Measurements from ENCODE around the gene FAM227B.
"Not testable (repeated sequence)": the region's sequence is repeated elsewhere in the genome, so short reads cannot be mapped to it uniquely, and the experiment has no call there.

Gene FAM227B, protein sequence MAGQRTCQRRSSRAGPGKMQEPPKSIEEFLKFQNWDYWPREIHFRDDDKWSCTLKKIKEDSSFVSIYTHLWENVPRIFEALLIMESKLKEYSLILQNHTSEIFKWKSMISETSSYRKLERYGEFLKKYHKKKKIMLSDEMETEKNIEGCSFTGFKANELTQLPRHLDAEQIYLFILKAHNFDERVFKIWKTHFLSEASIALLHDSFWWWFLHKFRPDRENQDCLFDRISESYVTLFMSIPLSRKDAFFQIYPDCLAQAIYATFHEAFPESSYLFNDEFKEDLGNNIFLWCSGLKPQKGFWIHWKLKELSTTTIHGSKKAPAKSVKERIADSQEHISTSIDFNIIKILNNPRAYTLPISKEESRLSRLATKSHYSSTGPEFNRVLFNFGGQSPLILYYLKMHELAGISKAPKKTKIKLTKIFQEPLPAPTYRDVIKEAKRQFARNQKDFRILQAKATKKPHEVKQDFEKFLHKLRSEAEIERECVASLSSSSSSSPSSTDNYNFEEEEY
- total RNA-seq, result 3.1 to 5.0 (median 4.5) reads per million in 3 donors

DNA sequence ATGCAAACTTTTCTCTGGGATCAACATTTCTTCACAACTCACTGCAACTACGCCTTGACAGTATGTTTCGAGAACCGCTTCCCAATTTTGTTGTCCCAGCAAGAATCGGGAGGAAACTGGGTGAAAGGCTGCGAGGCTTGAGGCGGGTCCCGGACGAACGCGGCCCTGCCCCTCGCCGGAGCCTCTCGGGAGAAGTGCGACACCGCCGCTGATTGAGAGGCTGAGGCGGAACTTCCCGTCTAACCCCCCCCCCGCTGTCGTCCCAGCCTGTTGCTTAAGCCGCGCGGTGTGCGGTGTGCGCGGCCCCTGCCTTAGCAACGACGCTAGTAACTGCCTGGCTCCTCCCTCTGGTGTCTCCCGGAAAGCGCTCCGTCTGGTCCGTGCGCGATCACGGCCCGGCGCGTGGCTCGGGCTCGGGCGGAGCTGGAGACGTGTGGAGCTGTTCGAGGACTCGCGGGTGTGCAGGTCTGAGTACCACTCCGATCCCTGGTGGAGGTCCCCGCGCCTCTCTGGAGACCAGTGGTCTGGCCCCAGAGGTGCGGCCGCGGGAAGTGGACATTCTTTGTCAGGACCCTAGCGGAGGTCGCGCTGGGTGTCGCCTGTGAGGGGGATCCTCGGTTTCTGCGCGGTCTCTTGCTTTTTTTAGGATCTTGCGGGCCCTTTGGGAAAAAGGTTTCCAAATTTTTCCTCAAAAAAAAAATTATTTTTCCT lies at the start of gene FAM227B, which contains the start of gene DTWD1:
FAM227B (minus strand) TSS at position 161 of the 711 bp plus-strand sequence. CDS start 5,647 bp downstream, outside the sequence.
DTWD1 (plus strand) TSS at position 391 of the 711 bp plus-strand sequence. CDS start 4,120 bp downstream, outside the sequence.
- H3K4me1 ChIP-seq (ENCODE audit: control insufficient read depth, insufficient read depth, low read length, poor library complexity, severe bottlenecking), result peaks cover 10% of the 10 kb centered on the region
- H3K4me3 ChIP-seq (ENCODE audit: insufficient read depth, low read depth, low read length, poor library complexity, severe bottlenecking), result peak within 1 kb of the TSS; percentile 94
- no peaks in the 10 kb centered on the region for H3K36me3 ChIP-seq (ENCODE audit: control insufficient read depth, insufficient read depth, low read length)
- peak; percentile 85 to 90 (median 88) for DNase-seq
- no peaks in the 10 kb centered on the region for H3K27me3 ChIP-seq (replicated peaks; ENCODE audit: control insufficient read depth, insufficient read depth, low read length, poor library complexity, severe bottlenecking)
- H3K27ac ChIP-seq (ENCODE audit: insufficient read depth, low read length, poor library complexity, severe bottlenecking), result peak within 1 kb of the TSS; percentile 74
- no peaks in the 10 kb centered on the region for H3K9me3 ChIP-seq (ENCODE audit: control insufficient read depth, low read length)

- Histone ChIP-seq H3K27ac (ENCODE audit: insufficient read depth, low read length, poor library complexity, severe bottlenecking) (no peak overlapping the region), H3K36me3 (ENCODE audit: control insufficient read depth, insufficient read depth, low read length) (no peaks in the 10 kb centered on the region), H3K4me1 (ENCODE audit: control insufficient read depth, insufficient read depth, low read length, poor library complexity, severe bottlenecking) (no peaks in the 10 kb centered on the region), H3K4me3 (ENCODE audit: insufficient read depth, low read depth, low read length, poor library complexity, severe bottlenecking) (no peak overlapping the region), H3K9me3 (ENCODE audit: control insufficient read depth, low read length) (no peaks in the 10 kb centered on the region), H3K27me3 (replicated peaks; ENCODE audit: control insufficient read depth, insufficient read depth, low read length, poor library complexity, severe bottlenecking) (no peaks in the 10 kb centered on the region)
- no peak for DNase-seq
These were observed 48.7 kb upstream of the FAM227B start for GRCh38 chr15:49669288-49669687.

DNA sequence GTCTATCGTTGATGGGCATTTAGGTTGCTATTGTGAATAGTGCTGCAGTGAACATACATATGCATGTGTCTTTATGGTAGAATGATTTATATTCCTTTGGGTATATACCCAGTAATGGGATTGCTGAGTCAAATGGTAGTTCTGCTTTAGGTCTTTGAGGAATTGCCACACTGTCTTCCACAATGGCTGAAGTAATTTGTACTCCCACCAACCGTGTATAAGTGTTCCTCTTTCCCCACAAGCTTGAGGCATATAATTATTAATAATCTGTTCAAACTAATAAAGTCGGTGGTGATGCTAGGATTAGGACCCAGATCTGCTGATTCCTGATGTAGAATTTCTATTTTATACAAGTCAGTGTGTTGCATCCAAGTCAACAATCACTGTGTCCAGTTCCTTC lies 45.9 kb upstream of the FAM227B start:
- H3K4me1 ChIP-seq (ENCODE audit: control insufficient read depth, insufficient read depth, low read length, poor library complexity, severe bottlenecking); H3K4me3 ChIP-seq (ENCODE audit: insufficient read depth, low read depth, low read length, poor library complexity, severe bottlenecking); H3K9me3 ChIP-seq (ENCODE audit: control insufficient read depth, low read length); H3K27me3 ChIP-seq (replicated peaks; ENCODE audit: control insufficient read depth, insufficient read depth, low read length, poor library complexity, severe bottlenecking); H3K27ac ChIP-seq (ENCODE audit: insufficient read depth, low read length, poor library complexity, severe bottlenecking); H3K36me3 ChIP-seq (ENCODE audit: control insufficient read depth, insufficient read depth, low read length); DNase-seq: not testable (repeated sequence)

DNA sequence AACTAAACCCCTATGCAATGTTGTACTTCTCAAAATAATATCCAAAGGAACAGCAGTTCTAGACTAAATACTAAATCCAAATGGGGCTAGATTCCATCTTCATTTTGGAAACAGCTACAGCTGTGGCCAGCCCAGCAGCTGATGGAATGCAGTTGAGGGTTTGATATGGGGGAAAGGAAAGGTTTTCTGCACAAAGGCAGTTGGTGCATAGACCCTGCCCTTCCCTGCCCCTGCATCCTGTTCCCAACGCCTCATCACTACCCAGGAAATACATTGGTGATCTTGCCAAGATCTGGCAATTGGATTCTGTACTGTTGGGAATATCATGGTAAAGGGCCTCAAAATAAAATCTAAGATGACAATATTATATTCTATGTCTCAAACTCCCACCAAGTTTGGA lies 44.1 kb upstream of the FAM227B start:
- Histone ChIP-seq H3K4me3 (ENCODE audit: insufficient read depth, low read depth, low read length, poor library complexity, severe bottlenecking) (no peak overlapping the region), H3K9me3 (ENCODE audit: control insufficient read depth, low read length) (no peaks in the 10 kb centered on the region), H3K4me1 (ENCODE audit: control insufficient read depth, insufficient read depth, low read length, poor library complexity, severe bottlenecking) (no peaks in the 10 kb centered on the region), H3K27ac (ENCODE audit: insufficient read depth, low read length, poor library complexity, severe bottlenecking) (no peak overlapping the region), H3K27me3 (replicated peaks; ENCODE audit: control insufficient read depth, insufficient read depth, low read length, poor library complexity, severe bottlenecking) (no peaks in the 10 kb centered on the region), H3K36me3 (ENCODE audit: control insufficient read depth, insufficient read depth, low read length) (no peaks in the 10 kb centered on the region)
- DNase-seq, result no peak

- Histone ChIP-seq H3K9me3 (ENCODE audit: control insufficient read depth, low read length) (peaks cover 4% of the 10 kb centered on the region), H3K36me3 (ENCODE audit: control insufficient read depth, insufficient read depth, low read length) (no peaks in the 10 kb centered on the region), H3K27me3 (replicated peaks; ENCODE audit: control insufficient read depth, insufficient read depth, low read length, poor library complexity, severe bottlenecking) (no peaks in the 10 kb centered on the region), H3K4me1 (ENCODE audit: control insufficient read depth, insufficient read depth, low read length, poor library complexity, severe bottlenecking) (no peaks in the 10 kb centered on the region), H3K4me3 (ENCODE audit: insufficient read depth, low read depth, low read length, poor library complexity, severe bottlenecking) (no peak overlapping the region), H3K27ac (ENCODE audit: insufficient read depth, low read length, poor library complexity, severe bottlenecking) (no peak overlapping the region)
- DNase-seq, result no peak
These were observed 36.1 kb upstream of the FAM227B start for GRCh38 chr15:49656734-49657133.

- Histone ChIP-seq H3K36me3 (ENCODE audit: control insufficient read depth, insufficient read depth, low read length) (no peaks in the 10 kb centered on the region), H3K27ac (ENCODE audit: insufficient read depth, low read length, poor library complexity, severe bottlenecking) (no peak overlapping the region), H3K4me1 (ENCODE audit: control insufficient read depth, insufficient read depth, low read length, poor library complexity, severe bottlenecking) (no peaks in the 10 kb centered on the region), H3K9me3 (ENCODE audit: control insufficient read depth, low read length) (peaks cover 4% of the 10 kb centered on the region), H3K27me3 (replicated peaks; ENCODE audit: control insufficient read depth, insufficient read depth, low read length, poor library complexity, severe bottlenecking) (no peaks in the 10 kb centered on the region), H3K4me3 (ENCODE audit: insufficient read depth, low read depth, low read length, poor library complexity, severe bottlenecking) (no peak overlapping the region)
- no peak for DNase-seq
These were observed 32.3 kb upstream of the FAM227B start for GRCh38 chr15:49652922-49653321.

DNA sequence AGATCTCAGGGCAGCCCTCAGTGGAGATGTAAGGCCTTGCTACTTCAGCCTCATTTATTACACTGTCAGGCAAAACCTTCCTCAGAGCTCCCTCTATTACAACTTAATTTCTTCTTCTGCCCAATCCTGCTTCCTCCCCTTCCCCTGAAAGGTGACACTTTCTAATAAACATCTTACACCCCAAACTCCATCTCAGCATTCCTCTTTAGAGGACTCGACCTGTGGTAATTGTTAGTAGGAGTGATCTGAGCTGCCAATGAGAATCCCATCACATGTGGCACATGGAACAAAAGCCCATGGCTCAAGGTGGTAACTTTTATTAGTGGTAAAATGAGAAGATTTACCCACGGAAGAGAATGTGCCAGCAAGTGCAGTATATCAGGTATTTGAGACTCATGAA lies 30.1 kb upstream of the FAM227B start:
- H3K27me3 ChIP-seq (replicated peaks; ENCODE audit: control insufficient read depth, insufficient read depth, low read length, poor library complexity, severe bottlenecking), result no peaks in the 10 kb centered on the region
- no peak overlapping the region for H3K27ac ChIP-seq (ENCODE audit: insufficient read depth, low read length, poor library complexity, severe bottlenecking)
- H3K9me3 ChIP-seq (ENCODE audit: control insufficient read depth, low read length), result peaks cover 4% of the 10 kb centered on the region
- no peaks in the 10 kb centered on the region for H3K4me1 ChIP-seq (ENCODE audit: control insufficient read depth, insufficient read depth, low read length, poor library complexity, severe bottlenecking)
- DNase-seq, result no peak
- peaks cover 5% of the 10 kb centered on the region for H3K36me3 ChIP-seq (ENCODE audit: control insufficient read depth, insufficient read depth, low read length)
- no peak overlapping the region for H3K4me3 ChIP-seq (ENCODE audit: insufficient read depth, low read depth, low read length, poor library complexity, severe bottlenecking)

- no peaks in the 10 kb centered on the region for H3K27me3 ChIP-seq (replicated peaks; ENCODE audit: control insufficient read depth, insufficient read depth, low read length, poor library complexity, severe bottlenecking)
- no peak overlapping the region for H3K4me3 ChIP-seq (ENCODE audit: insufficient read depth, low read depth, low read length, poor library complexity, severe bottlenecking)
- H3K27ac ChIP-seq (ENCODE audit: insufficient read depth, low read length, poor library complexity, severe bottlenecking), result no peak overlapping the region
- peaks cover 4% of the 10 kb centered on the region for H3K9me3 ChIP-seq (ENCODE audit: control insufficient read depth, low read length)
- DNase-seq, result no peak
- H3K4me1 ChIP-seq (ENCODE audit: control insufficient read depth, insufficient read depth, low read length, poor library complexity, severe bottlenecking), result no peaks in the 10 kb centered on the region
- peaks cover 5% of the 10 kb centered on the region for H3K36me3 ChIP-seq (ENCODE audit: control insufficient read depth, insufficient read depth, low read length)
These were observed 29.4 kb upstream of the FAM227B start for GRCh38 chr15:49649987-49650386.

DNA sequence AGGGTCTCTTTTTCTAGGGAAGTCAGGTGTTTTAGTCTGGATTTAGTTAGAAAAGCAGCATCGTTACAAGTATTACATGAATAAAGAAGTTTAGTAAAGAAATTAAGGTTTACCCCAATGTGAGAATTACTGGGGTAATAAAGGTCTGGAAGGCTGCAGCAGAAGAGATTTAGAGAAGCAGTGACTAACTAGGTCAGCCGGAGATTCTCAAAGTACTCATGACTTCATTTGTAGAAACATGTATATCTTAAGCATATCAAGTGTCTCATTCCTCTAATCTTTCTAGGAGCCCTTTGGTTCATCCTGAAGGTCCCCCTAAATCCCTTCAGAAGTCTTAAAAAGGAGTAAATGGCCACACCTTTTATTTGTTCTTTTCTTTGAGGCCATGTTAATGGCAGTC lies 26.3 kb upstream of the FAM227B start:
- Histone ChIP-seq H3K9me3 (ENCODE audit: control insufficient read depth, low read length) (no peaks in the 10 kb centered on the region), H3K4me3 (ENCODE audit: insufficient read depth, low read depth, low read length, poor library complexity, severe bottlenecking) (no peak overlapping the region), H3K4me1 (ENCODE audit: control insufficient read depth, insufficient read depth, low read length, poor library complexity, severe bottlenecking) (no peaks in the 10 kb centered on the region), H3K27ac (ENCODE audit: insufficient read depth, low read length, poor library complexity, severe bottlenecking) (no peak overlapping the region), H3K27me3 (replicated peaks; ENCODE audit: control insufficient read depth, insufficient read depth, low read length, poor library complexity, severe bottlenecking) (no peaks in the 10 kb centered on the region), H3K36me3 (ENCODE audit: control insufficient read depth, insufficient read depth, low read length) (peaks cover 5% of the 10 kb centered on the region)
- DNase-seq, result no peak

GRCh38 chr15:49645941-49646340 lies 25.3 kb upstream of the FAM227B start:
- Histone ChIP-seq H3K9me3 (ENCODE audit: control insufficient read depth, low read length) (no peaks in the 10 kb centered on the region), H3K27me3 (replicated peaks; ENCODE audit: control insufficient read depth, insufficient read depth, low read length, poor library complexity, severe bottlenecking) (no peaks in the 10 kb centered on the region), H3K36me3 (ENCODE audit: control insufficient read depth, insufficient read depth, low read length) (peaks cover 5% of the 10 kb centered on the region), H3K4me1 (ENCODE audit: control insufficient read depth, insufficient read depth, low read length, poor library complexity, severe bottlenecking) (no peaks in the 10 kb centered on the region), H3K4me3 (ENCODE audit: insufficient read depth, low read depth, low read length, poor library complexity, severe bottlenecking) (no peak overlapping the region), H3K27ac (ENCODE audit: insufficient read depth, low read length, poor library complexity, severe bottlenecking) (no peak overlapping the region)
- DNase-seq, result no peak

All from effector memory CD4-positive, alpha-beta T cell (primary cell).